MV-4-11 (cell line): ENCODE data around the gene AGPAT2.
A peak's percentile ranks its signal among the peaks of the same experiment; 100 is the strongest.

Source experiments
- DNase-seq: peaks from one replicate; lab custom pipeline; 2025; lab: John Stamatoyannopoulos, UW

AGPAT2 gene

DNA sequence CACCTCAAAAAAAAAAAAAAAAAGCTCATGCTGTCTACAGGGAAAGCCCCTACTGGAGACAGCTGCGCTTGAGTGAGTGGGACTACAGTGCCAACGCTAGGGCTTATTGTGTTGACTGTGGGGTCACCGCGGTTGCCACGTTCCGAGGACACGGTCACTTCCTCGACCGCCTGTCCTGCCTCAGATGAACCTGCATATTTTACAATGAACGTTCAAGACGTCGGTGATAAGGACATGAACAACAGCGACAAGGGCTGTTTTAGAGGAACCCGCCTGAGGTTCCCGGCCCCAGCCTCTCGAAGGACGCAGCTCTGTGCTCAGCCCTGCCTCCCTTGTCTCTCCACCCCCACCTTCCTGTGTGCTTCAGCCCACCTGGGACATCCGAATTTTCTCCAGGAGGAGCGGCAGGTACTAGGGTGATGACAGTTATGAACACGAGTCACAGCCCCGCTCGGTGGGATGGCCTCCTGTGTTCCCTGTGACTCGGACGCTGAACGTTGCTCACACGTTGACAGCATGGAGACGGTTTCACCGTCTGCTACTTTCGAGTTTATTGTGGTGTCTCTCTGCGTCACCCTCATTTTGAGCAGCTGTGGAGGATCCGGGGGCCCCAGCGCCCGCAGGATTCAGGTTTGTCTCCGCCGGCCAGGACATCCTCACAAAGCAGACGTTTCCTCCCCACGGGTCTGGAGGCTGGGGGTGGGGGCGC, 13.9 kb upstream of the AGPAT2 start:
- peak; percentile 60 for DNase-seq

DNA sequence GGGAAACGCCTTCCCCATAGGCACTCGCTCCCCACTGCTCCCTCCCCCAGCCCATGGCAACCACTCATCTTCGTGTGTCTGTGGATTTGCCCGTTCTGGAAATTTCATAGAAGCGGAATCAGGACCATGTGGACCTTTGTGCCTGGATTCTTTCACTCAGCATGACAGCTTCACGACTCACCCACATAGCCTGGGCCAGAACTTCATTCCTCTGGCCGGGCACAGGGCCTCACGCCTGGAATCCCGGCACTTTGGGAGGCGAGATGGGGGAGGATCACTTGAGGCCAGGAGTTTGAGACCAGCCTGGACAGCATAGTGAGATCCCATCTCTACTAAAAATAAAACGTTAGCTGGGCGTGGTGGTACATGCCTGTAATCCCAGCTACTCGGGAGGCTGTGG, 13.0 kb upstream of the AGPAT2 start:
- DNase-seq: no peak

DNA sequence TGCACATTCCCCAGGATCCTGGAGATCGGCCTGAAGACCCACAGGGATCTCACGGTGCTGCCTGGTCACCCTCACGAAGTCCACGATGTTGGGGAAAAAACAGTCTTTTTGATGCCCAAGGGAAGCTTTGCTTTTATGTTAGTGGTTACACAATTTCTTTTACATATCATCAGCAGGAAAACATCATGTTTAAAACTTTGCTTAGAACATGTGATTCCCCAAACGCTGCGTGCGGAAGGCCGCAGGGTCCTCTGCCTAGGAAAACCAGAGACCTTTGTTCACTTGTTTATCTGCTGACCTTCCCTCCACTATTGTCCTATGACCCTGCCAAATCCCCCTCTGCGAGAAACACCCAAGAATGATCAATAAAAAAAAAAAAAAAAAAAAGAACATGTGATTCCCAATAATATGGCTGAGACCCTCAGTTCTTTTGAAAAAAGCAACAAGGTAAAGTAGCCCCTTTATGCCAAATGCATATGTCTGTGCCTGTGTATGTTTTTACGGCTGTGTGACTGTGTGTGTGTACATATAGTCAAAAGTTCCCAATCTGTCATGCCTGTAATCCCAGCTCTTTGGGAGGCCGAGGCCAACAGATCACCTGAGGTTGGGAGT, 11.5 kb upstream of the AGPAT2 start:
- no peak for DNase-seq

DNA sequence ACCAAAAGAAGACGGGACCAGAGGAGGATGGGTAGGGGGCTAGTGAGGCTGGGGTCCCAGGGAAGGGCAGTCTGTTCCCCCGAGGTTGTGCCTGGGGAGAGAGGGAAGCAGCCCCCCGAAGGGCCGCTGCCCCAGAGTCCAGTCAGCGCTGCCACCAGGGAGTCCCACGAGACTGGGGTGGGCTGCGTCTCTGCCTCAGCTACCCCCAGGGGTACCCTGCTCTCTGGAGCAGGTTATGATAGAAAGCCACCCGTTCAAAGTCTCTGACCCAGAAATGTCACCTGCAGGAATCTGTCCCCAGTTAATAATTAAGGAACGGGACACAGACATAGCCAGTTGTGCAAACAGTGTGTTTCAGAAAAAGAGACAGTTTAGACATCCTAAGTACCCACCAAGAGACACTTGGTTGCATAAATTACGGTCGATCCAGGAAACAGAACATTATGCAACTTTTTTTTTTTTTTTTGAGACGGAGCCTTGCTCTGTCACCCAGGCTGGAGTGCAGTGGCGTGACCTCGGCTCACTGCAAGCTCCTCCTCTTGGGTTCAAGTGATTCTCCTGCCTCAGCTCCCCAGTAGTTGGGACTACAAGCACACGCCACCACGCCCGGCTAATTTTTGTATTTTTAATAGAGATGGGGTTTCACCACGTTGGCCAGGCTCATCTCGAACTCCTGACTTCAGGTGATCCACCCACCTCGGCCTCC, 10.7 kb upstream of the AGPAT2 start:
- peak; percentile 95 for DNase-seq

DNA sequence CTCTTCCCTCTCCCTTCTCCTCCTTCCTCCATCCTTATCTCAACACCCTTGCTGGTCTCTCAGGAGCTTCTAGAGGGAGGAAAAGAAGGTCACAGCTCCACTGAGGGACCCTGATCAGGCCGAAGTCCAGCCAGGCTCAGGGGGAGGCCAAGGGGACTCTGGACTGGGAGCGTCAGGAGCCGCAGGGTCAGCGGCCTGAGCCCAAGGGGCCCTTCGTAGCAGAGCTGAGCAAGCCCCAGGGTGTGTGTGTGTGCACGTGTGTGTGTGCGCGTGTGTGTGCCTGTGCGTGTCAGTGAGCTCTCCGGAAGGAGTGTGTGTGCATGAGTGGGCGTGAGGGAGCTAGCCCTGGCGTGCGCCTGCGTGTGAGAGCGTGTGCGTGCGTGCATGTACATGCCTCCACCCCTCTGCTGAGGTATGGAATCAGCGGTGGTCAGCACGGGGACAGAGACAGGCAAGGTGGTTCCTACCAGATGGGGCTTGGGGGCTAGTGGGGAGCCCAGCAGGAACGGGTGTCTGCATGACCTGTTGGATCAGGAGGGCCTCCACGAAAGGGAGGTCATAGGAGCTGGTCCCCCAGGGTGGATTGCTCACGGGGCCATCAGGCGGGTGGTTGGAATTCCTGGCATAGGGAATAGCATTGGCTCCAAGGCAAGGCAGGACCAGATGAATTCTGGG, 10.0 kb upstream of the AGPAT2 start:
- peak; percentile 55 for DNase-seq

DNA sequence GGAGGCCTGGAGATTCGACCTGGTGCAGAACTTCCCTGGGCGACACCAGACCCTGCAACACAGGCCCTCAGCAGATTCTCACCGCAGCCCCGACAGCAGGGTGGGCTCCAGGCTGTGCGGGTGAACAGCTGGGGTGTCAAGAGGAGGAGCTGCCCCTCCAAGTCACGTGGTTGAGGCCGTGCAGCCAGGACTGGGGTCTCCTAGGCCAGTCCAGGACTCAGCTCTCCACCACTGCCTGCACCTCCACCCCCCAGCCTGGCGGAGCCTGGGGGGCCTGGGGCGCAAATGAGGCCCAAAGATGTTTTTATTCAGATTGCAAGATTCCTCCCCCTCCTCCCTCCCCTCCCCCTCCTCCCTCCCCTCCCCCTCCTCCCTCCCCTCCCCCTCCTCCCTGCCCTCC, 9.2 kb upstream of the AGPAT2 start:
- DNase-seq: no peak

DNA sequence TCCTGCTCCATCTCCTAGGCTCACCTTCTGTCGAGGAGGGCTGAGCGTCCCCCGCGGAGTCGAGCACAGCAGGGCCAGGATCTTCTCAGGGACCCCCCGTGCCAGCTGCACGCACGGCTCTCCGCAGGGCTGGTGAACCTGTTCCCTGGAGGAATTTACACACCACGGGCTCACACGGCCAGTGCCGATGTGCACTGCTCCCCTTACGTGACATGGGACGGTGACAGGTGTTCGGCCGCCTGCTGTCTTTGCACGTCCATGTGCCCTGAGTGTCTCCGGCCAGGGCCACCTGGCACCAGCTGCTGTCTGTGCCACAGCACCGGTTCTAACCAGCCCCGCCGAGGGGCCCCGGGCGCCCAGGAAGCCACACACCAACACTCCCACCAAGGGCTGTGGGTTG, 8.7 kb upstream of the AGPAT2 start:
- DNase-seq: peak; percentile 14

DNA sequence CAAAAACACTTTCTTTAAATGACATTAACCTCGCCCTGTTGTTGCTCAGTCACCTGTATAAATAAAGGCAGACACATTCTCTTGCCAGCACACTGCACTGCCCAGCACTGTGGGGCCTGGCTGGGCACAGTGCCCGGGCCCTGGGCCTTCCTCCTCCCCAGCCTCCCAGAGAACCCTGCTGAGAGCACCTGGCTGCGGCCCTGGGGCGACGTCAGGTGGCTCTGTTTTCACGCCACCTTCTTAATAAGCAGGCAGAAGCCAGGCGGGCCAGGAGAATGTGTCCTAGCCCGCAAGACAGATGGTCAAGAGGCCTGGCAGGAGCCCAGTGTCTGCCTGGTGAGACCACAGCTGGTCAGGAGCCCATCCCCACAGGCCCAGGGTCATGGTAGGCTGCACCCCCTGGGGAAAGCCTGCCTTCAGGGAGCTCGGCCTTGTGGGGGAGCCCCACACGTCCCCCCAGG, 8.2 kb upstream of the AGPAT2 start:
- no peak for DNase-seq

DNA sequence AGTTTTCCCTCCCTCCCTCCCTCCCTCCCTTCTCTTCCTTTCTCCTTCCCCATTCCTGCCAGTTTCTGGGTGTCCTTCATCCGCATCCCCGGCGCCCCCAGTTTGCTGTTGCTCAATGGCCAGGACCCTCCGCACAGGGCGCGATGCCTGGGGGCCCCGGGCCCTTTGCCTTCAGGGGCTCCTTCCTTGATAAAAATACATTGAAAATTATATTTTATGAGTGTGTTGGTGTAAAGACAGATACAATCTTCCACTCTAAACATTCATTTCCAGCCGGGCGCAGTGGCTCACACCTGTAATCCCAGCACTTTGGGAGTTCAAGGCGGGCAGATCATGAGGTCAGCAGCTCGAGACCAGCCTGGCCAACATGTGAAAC, 7.6 kb upstream of the AGPAT2 start:
- DNase-seq: no peak

DNA sequence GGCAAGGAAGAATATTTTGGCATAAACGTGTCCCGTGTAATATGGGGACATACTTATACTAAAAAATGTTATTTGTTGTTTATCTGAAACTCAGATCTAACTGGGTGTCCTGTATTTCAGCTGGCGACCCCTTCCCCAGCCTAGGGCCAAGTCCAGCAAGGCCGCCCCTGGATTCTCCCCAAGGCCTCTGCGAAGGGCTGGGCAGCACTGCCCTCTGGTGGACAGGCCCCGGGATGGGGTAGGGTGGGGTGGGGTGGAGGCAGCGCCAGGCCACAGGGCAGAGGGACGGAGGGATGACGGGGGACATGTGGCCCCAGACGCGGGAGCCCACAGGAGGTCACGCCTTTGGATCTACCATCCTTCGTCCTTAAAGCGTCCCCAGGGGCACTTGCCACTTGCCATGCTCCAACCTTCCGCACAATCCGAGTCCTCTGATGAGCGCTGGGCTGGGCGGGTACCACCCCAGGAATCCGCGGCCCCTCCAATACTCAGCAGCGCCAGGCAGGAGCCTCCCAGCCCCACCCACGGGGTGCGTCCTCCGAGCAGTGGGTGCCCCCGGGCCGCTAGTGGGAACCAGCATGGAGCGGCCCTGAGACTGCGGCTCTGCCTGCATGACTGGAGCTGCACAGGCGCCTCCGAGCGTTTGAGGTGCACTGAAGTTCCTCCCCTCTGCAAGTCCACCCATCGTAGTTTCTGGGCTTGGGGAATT, 7.1 kb upstream of the AGPAT2 start:
- peak; percentile 13 for DNase-seq

DNA sequence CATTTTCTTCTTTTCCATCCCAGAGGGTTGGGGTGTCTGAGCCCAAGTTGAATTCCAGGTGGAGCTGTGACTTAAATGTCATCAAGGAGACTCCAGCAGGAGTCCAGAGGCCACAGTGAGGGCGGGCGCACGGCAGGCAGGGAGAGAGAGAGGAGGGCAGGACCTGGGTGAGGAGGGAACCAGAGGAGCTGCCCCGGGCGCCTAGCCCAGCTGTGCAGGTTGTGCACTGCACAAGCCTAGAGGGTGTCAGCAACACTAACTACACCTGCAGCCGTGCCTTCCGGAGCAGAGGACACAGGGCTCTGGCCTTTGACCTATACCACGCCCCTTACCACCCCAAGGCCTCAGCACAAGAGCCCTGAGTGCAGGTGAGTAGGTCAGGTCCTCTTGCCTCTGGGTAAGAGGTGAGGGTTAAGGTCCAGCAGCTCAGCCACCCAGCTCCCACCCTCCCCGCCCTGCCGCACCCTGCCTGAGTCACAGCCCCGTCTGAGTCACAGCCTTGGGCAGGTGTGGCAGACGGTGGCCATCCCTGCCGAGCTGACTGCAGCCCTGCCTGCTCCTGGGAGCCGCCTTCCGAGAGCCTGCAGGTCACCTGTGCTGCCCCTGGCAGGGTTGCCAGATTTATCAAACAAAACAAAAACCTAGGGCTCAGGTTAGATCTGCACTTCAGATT, 6.4 kb upstream of the AGPAT2 start:
- DNase-seq: no peak

DNA sequence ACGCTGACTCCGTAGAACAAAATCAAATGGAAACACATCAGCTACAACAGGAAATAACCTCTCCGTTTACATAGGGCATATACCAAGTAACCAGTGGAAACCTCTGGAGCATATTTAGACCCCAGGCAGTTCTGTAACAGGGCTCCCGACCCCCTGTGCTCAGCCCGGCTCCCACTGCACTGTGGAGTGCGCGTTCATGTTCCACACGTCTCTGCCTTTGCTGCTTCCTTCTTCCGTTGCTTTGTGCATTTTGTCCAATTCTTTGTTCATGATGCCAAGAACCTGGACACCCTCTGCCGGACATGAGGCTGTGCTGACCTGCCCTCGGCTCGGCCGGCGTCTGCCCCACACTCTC, 5.9 kb upstream of the AGPAT2 start:
- DNase-seq: no peak

DNA sequence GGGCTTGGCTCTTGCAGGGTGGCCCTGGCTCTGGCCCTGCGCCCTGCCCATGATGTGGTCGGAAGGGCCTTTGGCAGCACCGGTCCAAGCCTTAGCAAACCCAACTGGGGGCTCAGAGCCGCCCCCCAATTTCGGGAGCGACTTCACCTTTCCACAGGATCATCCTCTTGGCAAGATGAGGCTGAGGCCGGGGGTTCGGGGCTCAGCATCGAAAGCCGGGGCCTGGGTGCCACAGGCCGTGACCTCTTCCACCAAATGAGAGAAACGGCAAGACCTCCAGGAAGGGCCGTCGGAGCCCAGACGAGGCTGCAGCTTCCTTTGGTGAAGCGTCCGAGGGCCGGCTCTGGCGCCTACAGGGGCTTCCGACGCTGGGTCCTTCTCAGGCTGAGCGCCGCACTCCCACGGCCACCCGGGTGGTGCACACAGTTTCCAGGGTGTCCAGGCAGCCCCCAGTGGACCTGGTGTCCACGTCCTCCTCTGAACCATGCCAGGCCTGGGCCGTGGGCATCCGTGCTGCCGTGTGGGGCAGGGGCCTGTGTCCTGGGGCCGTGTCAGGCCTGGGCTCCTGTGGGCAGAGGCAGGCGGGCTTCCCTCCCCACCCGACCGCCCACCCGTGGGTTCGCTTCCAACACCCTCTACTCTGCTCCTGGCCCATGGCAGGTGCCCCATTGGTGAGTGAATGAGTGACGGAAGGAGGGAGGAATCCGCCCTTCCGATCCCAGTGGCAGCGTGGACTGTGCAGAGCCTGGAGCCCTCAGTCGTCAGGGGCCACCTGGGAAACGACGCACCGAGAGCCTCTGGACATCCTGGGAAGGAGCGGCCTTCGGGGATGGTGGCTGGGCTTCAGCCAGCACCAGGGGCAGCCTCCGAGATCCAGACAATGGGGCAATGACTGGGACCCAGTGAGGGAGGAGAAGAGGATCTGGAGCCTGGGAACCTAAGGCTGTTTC, 5.2 kb upstream of the AGPAT2 start:
- no peak for DNase-seq

DNA sequence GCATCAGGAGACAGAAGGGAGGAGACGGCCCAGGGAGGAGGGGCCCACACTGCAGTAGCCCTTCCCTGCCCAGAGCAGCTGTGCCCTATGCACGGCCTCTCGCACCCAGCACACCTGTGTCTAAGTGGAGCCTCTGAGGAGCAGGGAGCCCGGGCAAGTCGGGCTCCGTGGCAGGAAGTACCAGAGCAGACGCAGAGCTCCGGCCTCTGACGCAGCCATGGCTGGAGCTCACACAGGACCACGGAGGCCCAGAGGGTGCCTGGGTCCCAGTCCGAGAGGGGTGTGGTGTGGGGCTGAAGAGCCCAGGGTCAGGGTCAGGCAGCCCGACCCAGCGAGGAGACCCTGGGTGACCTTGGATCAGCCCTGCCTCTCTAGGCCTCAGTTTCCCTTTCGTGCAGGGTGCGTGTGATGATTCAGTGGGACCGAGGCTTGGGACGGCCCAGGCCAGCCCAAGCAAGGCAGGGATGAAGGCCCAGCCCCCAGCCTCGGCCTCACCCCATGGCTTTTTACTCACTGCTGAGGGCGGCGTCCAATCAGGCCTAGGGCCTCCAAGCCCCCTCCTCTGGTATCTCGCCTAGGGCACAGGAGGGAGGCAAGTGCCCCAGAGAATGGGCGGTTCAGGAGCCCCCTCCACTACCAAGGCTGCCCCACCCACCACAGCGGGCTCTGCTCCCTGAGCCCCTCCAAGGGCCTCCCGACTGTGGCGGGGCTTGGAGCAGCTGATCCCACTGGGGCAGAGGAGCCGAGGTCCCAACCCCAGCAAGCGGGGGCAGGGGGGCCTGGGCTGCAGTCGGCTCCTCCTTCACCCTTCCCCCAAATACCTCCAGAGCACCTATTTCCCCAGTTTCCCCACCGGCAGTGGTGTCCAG, 4.3 kb upstream of the AGPAT2 start:
- no peak for DNase-seq

DNA sequence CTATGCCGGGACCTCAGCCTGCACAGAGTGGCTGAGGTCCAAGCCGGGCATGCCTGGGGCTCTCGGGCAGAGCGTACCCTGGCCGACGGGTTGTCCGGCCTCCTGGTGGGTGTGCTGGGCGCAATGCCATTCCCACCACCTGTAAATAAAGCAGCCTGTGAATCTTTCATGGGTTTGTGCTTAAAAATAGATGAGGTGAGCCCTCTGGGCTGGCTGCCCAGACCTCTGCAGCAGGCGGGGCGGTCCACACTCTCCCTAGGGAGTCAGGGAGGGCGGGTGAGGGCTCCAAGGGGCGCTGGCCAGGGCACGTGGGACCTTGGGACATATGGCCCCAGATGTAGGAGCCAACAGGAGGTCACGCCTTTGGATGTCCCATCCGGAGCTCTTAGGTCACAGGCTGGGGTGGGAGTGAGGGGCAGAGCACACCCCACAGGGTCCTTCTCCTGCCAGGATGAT, 3.6 kb upstream of the AGPAT2 start:
- no peak for DNase-seq

DNA sequence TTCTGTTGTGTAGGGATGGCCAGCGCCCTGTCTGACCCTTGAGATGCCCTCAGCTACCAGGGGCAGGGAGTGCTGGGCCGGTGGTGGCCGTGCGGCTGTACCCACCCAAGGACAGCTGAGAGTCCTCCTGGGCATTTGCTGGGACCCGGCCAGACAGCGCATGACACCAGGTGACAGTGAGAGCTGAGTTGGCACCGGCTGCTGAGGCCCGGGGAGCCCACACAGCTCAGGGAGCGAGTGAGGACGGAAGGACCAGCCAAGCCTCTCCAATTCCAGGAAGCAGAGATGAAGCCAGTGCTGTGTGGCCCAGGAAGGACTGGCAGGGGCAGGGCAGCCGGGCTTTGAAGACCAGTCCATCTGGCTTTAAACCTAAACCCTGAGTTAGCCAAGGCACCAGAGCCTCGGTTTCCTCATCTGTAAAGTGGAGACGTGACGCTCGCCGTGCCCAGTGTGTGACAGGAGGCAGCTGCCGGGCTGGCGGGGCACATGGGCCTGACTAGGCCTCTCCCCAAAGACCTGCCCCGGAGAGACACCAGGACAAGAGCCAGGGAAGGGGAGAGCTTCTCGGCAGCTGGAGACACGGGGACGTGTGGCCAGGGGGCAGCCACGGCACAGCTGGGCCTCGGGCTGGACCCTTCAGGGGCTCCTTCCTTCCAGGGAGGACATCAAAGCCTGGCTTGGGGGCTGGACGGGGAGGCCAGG, 3.0 kb upstream of the AGPAT2 start:
- no peak for DNase-seq

DNA sequence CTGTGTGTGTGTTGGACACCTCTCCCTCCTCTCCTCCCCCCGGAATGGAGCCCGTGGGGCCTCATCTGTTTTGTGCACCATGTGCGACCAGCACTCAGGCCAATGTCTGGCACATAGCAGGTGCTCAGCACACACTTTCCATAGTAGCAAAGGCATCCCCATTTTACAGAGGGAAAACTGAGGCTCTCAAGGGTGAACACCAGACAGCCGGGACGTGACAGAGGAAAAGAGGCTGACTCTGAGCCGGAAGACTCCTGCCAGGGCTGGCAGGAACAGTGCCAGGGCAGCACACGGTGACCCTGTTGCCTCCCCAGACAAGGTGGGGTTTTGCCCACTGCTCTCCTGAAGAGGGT, 1.8 kb upstream of the AGPAT2 start:
- DNase-seq: no peak

DNA sequence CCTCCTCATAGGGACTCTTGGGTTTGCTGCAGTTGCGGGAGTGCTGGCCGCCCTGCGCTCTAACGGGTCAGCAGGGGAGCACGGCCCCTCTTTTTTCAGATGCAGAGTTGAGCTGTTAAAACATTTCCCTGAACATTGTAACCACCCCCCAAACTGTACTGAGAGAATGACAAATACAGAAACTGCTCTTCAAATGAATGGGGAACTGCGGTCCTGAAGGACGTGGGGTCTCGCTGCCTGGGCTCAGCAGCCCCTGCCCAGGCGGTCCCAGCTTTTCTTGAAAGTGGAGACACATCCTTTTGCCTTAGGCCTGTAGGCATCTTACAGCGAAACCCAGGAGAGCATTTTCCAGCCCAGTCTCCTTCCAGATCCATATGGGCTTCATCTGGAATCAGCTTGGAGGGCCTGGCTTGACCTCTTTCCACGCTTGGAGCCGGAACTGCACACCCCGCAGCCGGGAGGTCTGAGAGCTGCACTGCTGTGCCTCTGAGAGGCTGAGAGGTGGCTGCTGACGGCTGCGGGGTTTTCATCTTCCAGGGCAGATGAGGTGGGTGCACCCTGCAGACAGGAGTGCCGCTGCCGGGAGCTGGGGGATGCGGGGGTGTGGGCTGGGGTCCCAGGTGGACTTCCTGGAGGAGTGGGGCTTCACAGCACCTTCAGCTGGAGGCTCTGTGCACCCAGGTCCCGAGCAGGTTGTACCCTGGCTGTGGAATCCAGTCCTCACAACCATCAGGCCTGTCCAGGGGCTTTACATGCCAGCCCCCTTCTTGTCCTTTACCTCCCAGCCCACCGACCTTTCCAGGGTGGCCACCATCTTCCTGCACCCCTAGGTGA, 1.2 kb upstream of the AGPAT2 start:
- peak; percentile 77 for DNase-seq
